Lung (tissue), 12 donors: ENCODE results near the gene MEF2C. TPM values are rescaled to one million over a fixed set of nuclear protein-coding genes. Genes with fewer than 3 reads are reported as not detected.
A peak's percentile ranks its signal among the peaks of the same experiment; 100 is the strongest.

ENCODE experiments used
- ATAC-seq: fragments of 200-7000 bp; cut with Tn5 transposase; one replicate; pipeline ENCODE4 v1.9.1; 2020; ENCODE audit warnings: moderate number of reproducible peaks; ENCODE audit not compliant: insufficient read depth, low FRiP score
- DNase-seq, 3 donors: peaks; one replicate each; pipeline ENCODE4 v3.0.0-alpha.2; 2013 to 2017
- H3K27ac ChIP-seq, 2 donors: one replicate each; pipeline ENCODE4 v1.5.1; 2013; ENCODE audit warnings: mild to moderate bottlenecking in 2 of 2, moderate library complexity in 2 of 2, control low read depth in 1 of 2, inconsistent platforms in 1 of 2, low read depth in 1 of 2, low read length in 1 of 2
- H3K27me3 ChIP-seq, 3 donors: one replicate each; pipeline ENCODE4 v1.5.1; 2013; ENCODE audit warnings: low read length in 2 of 3; ENCODE audit not compliant: control insufficient read depth in 3 of 3, insufficient read depth in 3 of 3
- H3K36me3 ChIP-seq, 4 donors: one replicate each; pipeline ENCODE4 v1.5.1; 2013; ENCODE audit warnings: low read length in 4 of 4, mild to moderate bottlenecking in 1 of 4, moderate library complexity in 1 of 4; ENCODE audit not compliant: control insufficient read depth in 4 of 4, insufficient read depth in 4 of 4
- H3K4me1 ChIP-seq, 5 donors: one replicate each; pipeline ENCODE4 v1.5.1; 2013; ENCODE audit warnings: low read length in 5 of 5, mild to moderate bottlenecking in 2 of 5, moderate library complexity in 1 of 5; ENCODE audit not compliant: control insufficient read depth in 5 of 5, insufficient read depth in 5 of 5
- H3K4me3 ChIP-seq: one replicate; pipeline ENCODE4 v1.5.1; 2013; ENCODE audit warnings: mild to moderate bottlenecking, control low read depth, moderate library complexity
- H3K9ac ChIP-seq, 2 donors: one replicate each; pipeline ENCODE4 v1.5.1; 2013; ENCODE audit warnings: low read length in 2 of 2, control low read depth in 1 of 2; ENCODE audit not compliant: insufficient read depth in 1 of 2
- H3K9me3 ChIP-seq, 4 donors: one replicate each; pipeline ENCODE4 v1.5.1; 2013; ENCODE audit warnings: low read length in 3 of 4, mild to moderate bottlenecking in 1 of 4, moderate library complexity in 1 of 4; ENCODE audit not compliant: control insufficient read depth in 4 of 4, insufficient read depth in 3 of 4
- WGBS, 2 donors: extraction: QIAGEN DNeasy Blood & Tissue Kit; methylation state at CpG; one replicate each; pipeline ENCODE4 v1.1.7; 2013; 5-methylcytosine and 5-hydroxymethylcytosine counted together
- polyA plus RNA-seq, 2 donors: library from polyadenylated mRNA; stranded (reverse); fragments of 200-250 nt; gene quantifications; one replicate each; pipeline ENCODE4 v1.2.1, GENCODE V29; 2013
- total RNA-seq, 2 donors: library from RNA; depleted of rRNA in 1 of 2; stranded (reverse); fragments of >200 nt in 1 of 2; gene quantifications; one replicate each; pipeline ENCODE4 v1.2.1, GENCODE V29; 2014 to 2021
- TF ChIP-seq, protein P1 (sequence below): IDR thresholded peaks from 2 replicates; pipeline ENCODE4 v1.5.1; 2012; ENCODE audit warnings: mild to moderate bottlenecking; ENCODE audit errors: control extremely low read depth, extremely low read depth
- donor health status: control.
- donor health status: control.
- donor health status: Bipolar disorder and iron deficiency.
- donor health status: healthy.
- donor health status: DM: yes; HTN: yes; CAD: no.

The MEF2C gene
- total and polyA plus RNA-seq, 4 donors: 9.1 to 138 (median 28.8) TPM

DNA sequence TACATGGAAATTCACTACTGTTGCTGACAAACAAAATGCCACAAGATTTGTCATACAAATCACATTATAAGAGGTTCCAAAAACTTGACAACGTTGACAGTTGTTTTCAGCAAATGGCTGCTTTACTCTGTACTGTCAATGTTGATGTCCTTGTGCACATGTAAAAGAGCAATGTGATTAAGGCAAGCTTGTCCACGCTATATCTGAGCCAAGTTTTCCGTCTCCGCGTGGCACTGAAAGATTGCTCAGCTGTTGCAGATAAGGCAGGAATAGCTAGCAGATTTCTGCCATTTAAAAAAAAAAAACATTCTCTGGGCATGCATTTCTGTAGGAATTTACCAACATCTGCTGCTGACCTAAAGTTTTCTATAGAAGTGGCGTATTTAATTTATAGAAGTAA is 46.4 kb upstream of the MEF2C start:
- 85 to 88% methylated on average over 6 of the region's 6 CpGs for WGBS, 2 donors
- H3K9me3 ChIP-seq: no peaks in the 10 kb centered on the region
- H3K9ac ChIP-seq: no peak overlapping the region
- ATAC-seq (no peak), DNase-seq (peak in 1 of 3 donors; percentile 38)
- H3K27ac ChIP-seq: no peak overlapping the region
- TF ChIP-seq, protein P1, sequence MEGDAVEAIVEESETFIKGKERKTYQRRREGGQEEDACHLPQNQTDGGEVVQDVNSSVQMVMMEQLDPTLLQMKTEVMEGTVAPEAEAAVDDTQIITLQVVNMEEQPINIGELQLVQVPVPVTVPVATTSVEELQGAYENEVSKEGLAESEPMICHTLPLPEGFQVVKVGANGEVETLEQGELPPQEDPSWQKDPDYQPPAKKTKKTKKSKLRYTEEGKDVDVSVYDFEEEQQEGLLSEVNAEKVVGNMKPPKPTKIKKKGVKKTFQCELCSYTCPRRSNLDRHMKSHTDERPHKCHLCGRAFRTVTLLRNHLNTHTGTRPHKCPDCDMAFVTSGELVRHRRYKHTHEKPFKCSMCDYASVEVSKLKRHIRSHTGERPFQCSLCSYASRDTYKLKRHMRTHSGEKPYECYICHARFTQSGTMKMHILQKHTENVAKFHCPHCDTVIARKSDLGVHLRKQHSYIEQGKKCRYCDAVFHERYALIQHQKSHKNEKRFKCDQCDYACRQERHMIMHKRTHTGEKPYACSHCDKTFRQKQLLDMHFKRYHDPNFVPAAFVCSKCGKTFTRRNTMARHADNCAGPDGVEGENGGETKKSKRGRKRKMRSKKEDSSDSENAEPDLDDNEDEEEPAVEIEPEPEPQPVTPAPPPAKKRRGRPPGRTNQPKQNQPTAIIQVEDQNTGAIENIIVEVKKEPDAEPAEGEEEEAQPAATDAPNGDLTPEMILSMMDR: no peak
- H3K27me3 ChIP-seq: no peaks in the 10 kb centered on the region
- H3K4me1 ChIP-seq: peaks cover 0 to 21% (median 0%) of the 10 kb centered on the region in 5 donors
- no peak overlapping the region for H3K4me3 ChIP-seq
- H3K36me3 ChIP-seq: peaks cover 0 to 2% (median 0%) of the 10 kb centered on the region in 4 donors

DNA sequence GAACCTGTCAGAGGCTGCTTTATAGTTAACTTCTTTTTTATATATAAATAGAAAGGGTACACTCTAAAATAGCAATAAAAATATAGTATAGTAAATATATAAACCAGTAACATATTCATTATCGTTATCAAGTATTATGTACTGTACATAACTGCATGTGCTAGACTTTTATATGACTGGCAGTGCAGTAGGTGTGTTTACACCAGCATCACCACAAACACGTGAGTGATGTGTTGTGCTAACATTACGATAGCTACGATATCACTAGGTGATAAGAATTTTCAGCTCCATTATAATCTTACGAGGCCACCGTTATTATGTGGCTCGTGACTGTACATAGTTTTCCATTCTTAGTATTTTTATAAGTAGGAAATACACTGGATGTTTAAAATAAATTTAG is 43.8 kb upstream of the MEF2C start:
- no peaks in the 10 kb centered on the region for H3K9me3 ChIP-seq
- H3K9ac ChIP-seq: no peak overlapping the region
- H3K4me3 ChIP-seq: no peak overlapping the region
- TF ChIP-seq, protein P1: no peak
- H3K4me1 ChIP-seq: peaks cover 0 to 27% (median 0%) of the 10 kb centered on the region in 5 donors
- no peak overlapping the region for H3K27ac ChIP-seq
- H3K36me3 ChIP-seq: peaks cover 0 to 2% (median 0%) of the 10 kb centered on the region in 4 donors
- no peak for ATAC-seq
- 93 to 95% methylated on average over 7 of the region's 7 CpGs for WGBS, 2 donors
- no peak for DNase-seq
- H3K27me3 ChIP-seq: no peaks in the 10 kb centered on the region

DNA sequence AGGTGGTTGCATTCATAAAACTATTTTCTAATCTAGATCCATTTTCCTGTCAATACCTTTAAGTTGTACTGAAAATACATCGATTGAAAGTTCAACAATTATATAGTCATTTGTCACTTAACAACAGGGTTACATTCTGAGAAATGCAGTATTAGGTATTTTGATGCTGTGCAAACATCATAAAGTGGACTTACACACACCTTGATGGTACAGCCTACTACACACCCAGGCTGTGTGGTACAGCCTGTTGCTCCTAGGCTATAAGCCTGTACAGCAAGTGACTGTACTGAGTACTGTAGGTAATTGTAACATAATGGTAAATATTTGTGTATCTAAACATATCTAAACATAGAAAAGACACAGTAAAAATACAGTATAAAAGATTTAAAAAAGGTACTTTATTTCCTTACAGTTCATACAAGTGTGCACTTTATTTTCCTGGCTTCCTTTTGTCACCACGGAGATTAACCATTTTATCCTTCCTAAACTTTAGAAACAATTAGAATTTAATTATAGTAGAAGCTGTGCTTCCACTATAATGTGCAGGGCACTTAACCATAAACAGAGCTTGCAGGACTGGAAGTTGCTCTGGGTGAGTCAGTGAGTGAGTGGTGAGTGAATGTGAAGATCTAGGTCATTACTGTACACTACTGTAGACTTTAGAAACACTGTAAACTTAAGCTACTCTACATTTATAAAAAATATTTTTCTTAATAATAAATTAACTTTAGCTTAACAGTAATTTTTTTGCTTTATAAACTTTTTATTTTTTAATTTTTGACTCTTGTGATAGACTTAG is 42.9 kb upstream of the MEF2C start:
- no peak overlapping the region for H3K9ac ChIP-seq
- no peaks in the 10 kb centered on the region for H3K27me3 ChIP-seq
- no peaks in the 10 kb centered on the region for H3K9me3 ChIP-seq
- H3K27ac ChIP-seq: no peak overlapping the region
- ATAC-seq (no peak), DNase-seq (peak in 1 of 3 donors; percentile 29)
- TF ChIP-seq, protein P1: no peak
- peaks cover 0 to 2% (median 0%) of the 10 kb centered on the region in 4 donors for H3K36me3 ChIP-seq
- WGBS, 2 donors: 80 to 86% methylated on average over 2 of the region's 2 CpGs
- peaks cover 0 to 27% (median 0%) of the 10 kb centered on the region in 5 donors for H3K4me1 ChIP-seq
- no peak overlapping the region for H3K4me3 ChIP-seq

DNA sequence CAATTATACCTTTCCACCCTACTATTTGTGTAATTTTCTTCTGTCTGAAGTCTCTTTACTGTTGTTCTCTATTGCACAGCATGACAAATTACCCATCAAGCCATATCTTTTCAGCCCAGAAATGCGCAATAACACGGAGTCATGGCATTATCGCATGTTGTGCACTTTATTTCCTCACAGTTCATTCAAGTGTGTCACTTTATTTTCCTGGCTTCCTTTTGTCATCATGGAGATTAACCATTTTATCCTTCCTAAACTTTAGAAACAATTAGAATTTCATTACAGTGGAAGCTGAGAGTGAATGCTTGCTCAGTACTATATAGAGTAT is 41.3 kb upstream of the MEF2C start:
- 72 to 83% methylated on average over 3 of the region's 3 CpGs for WGBS, 2 donors
- H3K27ac ChIP-seq: no peak overlapping the region
- no peak overlapping the region for H3K4me3 ChIP-seq
- H3K9ac ChIP-seq: no peak overlapping the region
- H3K9me3 ChIP-seq: no peaks in the 10 kb centered on the region
- peaks cover 0 to 25% (median 0%) of the 10 kb centered on the region in 5 donors for H3K4me1 ChIP-seq
- H3K36me3 ChIP-seq: peaks cover 0 to 2% (median 0%) of the 10 kb centered on the region in 4 donors
- TF ChIP-seq, protein P1: no peak
- DNase-seq: peak in 2 of 3 donors; percentile 58 to 73
- H3K27me3 ChIP-seq: no peaks in the 10 kb centered on the region
- no peak for ATAC-seq
